ENCODE measurements around the gene CMTM1.

DNA sequence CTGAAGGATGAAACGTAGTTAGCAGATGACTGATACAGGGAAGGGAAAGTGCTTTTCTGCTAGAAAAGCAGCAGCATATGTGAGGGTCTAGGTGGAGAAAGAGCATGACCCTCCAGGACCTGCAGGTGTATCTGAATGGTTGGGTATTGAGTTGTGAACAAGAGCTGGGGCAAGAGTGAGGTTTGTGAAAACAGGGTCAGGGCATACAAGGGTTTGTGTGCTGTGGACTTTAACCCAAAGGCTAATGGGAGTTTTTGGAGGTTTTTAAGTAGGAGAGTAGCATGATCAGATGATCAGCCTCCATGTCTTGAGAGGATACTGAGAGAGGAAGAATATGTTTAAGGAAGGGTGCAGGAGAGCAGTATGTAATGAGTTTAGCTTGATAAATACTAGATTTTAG, 6.1 kb upstream of the CMTM1 start:
- TF ChIP-seq, protein P1, sequence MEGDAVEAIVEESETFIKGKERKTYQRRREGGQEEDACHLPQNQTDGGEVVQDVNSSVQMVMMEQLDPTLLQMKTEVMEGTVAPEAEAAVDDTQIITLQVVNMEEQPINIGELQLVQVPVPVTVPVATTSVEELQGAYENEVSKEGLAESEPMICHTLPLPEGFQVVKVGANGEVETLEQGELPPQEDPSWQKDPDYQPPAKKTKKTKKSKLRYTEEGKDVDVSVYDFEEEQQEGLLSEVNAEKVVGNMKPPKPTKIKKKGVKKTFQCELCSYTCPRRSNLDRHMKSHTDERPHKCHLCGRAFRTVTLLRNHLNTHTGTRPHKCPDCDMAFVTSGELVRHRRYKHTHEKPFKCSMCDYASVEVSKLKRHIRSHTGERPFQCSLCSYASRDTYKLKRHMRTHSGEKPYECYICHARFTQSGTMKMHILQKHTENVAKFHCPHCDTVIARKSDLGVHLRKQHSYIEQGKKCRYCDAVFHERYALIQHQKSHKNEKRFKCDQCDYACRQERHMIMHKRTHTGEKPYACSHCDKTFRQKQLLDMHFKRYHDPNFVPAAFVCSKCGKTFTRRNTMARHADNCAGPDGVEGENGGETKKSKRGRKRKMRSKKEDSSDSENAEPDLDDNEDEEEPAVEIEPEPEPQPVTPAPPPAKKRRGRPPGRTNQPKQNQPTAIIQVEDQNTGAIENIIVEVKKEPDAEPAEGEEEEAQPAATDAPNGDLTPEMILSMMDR (IDR thresholded peaks at IDR 0.05; ENCODE audit: insufficient read depth, low read length, poor library complexity, severe bottlenecking) = no peak
- TF ChIP-seq EZH2phosphoT487 (conservative IDR thresholded peaks at IDR 0.05; ENCODE audit: low read length) = no peak

Data from SU-DHL-6 (cell line).